OCI-LY1 (cell line): ENCODE measurements around the gene INHBC.

Source experiments
- H2AFZ ChIP-seq: fragments of 200-600 bp; sonication (generic), shearing (Covaris generic); 2 replicates; pipeline ENCODE4 v1.6.0; 2014; ENCODE audit warnings: antibody characterized with exemption, mild to moderate bottlenecking, low read length
- H3F3A ChIP-seq: fragments of 200-600 bp; sonication (generic), shearing (Covaris generic); 2 replicates; pipeline ENCODE4 v1.6.0; 2014; ENCODE audit warnings: mild to moderate bottlenecking, antibody characterized with exemption, low read length, moderate library complexity; ENCODE audit not compliant: insufficient read depth
- H3K27ac ChIP-seq: fragments of 200-600 bp; sonication (generic); 2 replicates; pipeline ENCODE4 v1.5.1; 2014; ENCODE audit warnings: low read length, mixed run types, mild to moderate bottlenecking, low read depth; ENCODE audit not compliant: poor library complexity, severe bottlenecking
- H3K27me3 ChIP-seq: fragments of 200-600 bp; sonication (generic); 2 replicates; pipeline ENCODE4 v1.6.0; 2014; ENCODE audit warnings: antibody characterized with exemption, mild to moderate bottlenecking, low read length, moderate library complexity; ENCODE audit not compliant: insufficient read depth
- H3K36me3 ChIP-seq: fragments of 200-600 bp; sonication (generic); 2 replicates; pipeline ENCODE4 v1.6.1; 2014; ENCODE audit warnings: mild to moderate bottlenecking, antibody characterized with exemption, low read length, moderate library complexity, mixed read lengths; ENCODE audit not compliant: insufficient read depth
- H3K4me1 ChIP-seq: fragments of 200-600 bp; sonication (generic); 2 replicates; pipeline ENCODE4 v1.5.1; 2014; ENCODE audit warnings: mild to moderate bottlenecking, low read length, moderate library complexity; ENCODE audit not compliant: insufficient read depth, severe bottlenecking
- H3K4me2 ChIP-seq: fragments of 200-600 bp; sonication (generic), shearing (Covaris generic); 2 replicates; pipeline ENCODE4 v1.6.1; 2014; ENCODE audit warnings: low read length
- H3K4me3 ChIP-seq: fragments of 200-600 bp; sonication (generic); 2 replicates; pipeline ENCODE4 v1.5.1; 2014; ENCODE audit warnings: low read length, low read depth, mild to moderate bottlenecking, mixed read lengths; ENCODE audit not compliant: poor library complexity, severe bottlenecking
- H3K79me2 ChIP-seq: fragments of 200-600 bp; shearing (Covaris generic); 2 replicates; pipeline ENCODE4 v1.6.1; 2016; ENCODE audit warnings: mixed run types, low read length, mixed read lengths; ENCODE audit not compliant: insufficient read depth
- H3K9ac ChIP-seq: fragments of 200-600 bp; sonication (generic), shearing (Covaris generic); 2 replicates; pipeline ENCODE4 v1.6.1; 2014; ENCODE audit warnings: mild to moderate bottlenecking, low read length, mixed read lengths
- H3K9me2 ChIP-seq: fragments of 200-600 bp; sonication (generic), shearing (Covaris generic); 2 replicates; pipeline ENCODE4 v1.6.1; 2014; ENCODE audit warnings: low read depth, mild to moderate bottlenecking, low read length, mixed read lengths
- H3K9me3 ChIP-seq: fragments of 200-600 bp; shearing (Covaris generic); 2 replicates; pipeline ENCODE4 v1.6.1; 2014; ENCODE audit warnings: low read length, mixed read lengths
- H4K20me1 ChIP-seq: fragments of 200-600 bp; sonication (generic), shearing (Covaris generic); 2 replicates; pipeline ENCODE4 v1.6.0; 2016; ENCODE audit warnings: mild to moderate bottlenecking, low read length; ENCODE audit not compliant: insufficient read depth
- CTCF ChIP-seq: fragments of 200-600 bp; sonication (generic), shearing (Covaris generic); IDR thresholded peaks from 2 replicates; pipeline ENCODE4 v1.5.1; 2017; ENCODE audit warnings: mild to moderate bottlenecking, antibody characterized with exemption, low read length, moderate library complexity, mixed read lengths
- EZH2 ChIP-seq: fragments of 200-600 bp; sonication (generic), shearing (Covaris generic); IDR thresholded peaks from 2 replicates; pipeline ENCODE4 v1.8.0; 2017; ENCODE audit warnings: borderline replicate concordance, mixed run types, mild to moderate bottlenecking, antibody characterized with exemption, low read length, moderate library complexity, mixed read lengths

INHBC gene

DNA sequence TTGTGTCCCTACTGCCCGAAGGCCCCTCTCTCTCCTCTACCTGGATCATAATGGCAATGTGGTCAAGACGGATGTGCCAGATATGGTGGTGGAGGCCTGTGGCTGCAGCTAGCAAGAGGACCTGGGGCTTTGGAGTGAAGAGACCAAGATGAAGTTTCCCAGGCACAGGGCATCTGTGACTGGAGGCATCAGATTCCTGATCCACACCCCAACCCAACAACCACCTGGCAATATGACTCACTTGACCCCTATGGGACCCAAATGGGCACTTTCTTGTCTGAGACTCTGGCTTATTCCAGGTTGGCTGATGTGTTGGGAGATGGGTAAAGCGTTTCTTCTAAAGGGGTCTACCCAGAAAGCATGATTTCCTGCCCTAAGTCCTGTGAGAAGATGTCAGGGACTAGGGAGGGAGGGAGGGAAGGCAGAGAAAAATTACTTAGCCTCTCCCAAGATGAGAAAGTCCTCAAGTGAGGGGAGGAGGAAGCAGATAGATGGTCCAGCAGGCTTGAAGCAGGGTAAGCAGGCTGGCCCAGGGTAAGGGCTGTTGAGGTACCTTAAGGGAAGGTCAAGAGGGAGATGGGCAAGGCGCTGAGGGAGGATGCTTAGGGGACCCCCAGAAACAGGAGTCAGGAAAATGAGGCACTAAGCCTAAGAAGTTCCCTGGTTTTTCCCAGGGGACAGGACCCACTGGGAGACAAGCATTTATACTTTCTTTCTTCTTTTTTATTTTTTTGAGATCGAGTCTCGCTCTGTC lies 22.3 kb downstream of the INHBC start:
- H3K4me3 ChIP-seq, result no peak overlapping the region
- H3K27ac ChIP-seq, result no peak overlapping the region
- peaks cover 34% of the 10 kb centered on the region for H3K4me1 ChIP-seq
- no peaks in the 10 kb centered on the region for H3K79me2 ChIP-seq
- H3K27me3 ChIP-seq, result no peaks in the 10 kb centered on the region
- no peaks in the 10 kb centered on the region for H3F3A ChIP-seq
- H3K4me2 ChIP-seq, result no peak overlapping the region
- H3K9ac ChIP-seq, result no peak overlapping the region
- no peaks in the 10 kb centered on the region for H3K9me3 ChIP-seq
- no peaks in the 10 kb centered on the region for H3K9me2 ChIP-seq
- no peaks in the 10 kb centered on the region for H4K20me1 ChIP-seq
- H3K36me3 ChIP-seq, result no peaks in the 10 kb centered on the region
- no peak for TF ChIP-seq CTCF
- TF ChIP-seq EZH2, result no peak
- H2AFZ ChIP-seq, result no peak overlapping the region

- Histone ChIP-seq H3K27me3 (no peaks in the 10 kb centered on the region), H3K79me2 (no peaks in the 10 kb centered on the region), H3K4me1 (peaks cover 36% of the 10 kb centered on the region), H3K4me2 (peak overlapping the region; percentile 92), H3K9ac (peak overlapping the region; percentile 64; the same call in 1 of the 2 replicates), H3K9me3 (no peaks in the 10 kb centered on the region), H3F3A (no peaks in the 10 kb centered on the region), H2AFZ (no peak overlapping the region), H3K36me3 (no peaks in the 10 kb centered on the region), H4K20me1 (no peaks in the 10 kb centered on the region), H3K27ac (peak overlapping the region; percentile 65), H3K4me3 (peak overlapping the region; percentile 67), H3K9me2 (no peaks in the 10 kb centered on the region)
- TF ChIP-seq EZH2 (no peak), CTCF (no peak)
These were observed 24.1 kb downstream of the INHBC start for GRCh38 chr12:57458665-57459054.

GRCh38 chr12:57459055-57459749 lies 24.6 kb downstream of the INHBC start:
- Histone ChIP-seq H3K4me3 (peak overlapping the region; percentile 67), H3K27me3 (no peaks in the 10 kb centered on the region), H2AFZ (peak overlapping the region; percentile 21; the same call in 1 of the 2 replicates), H3F3A (no peaks in the 10 kb centered on the region), H3K79me2 (no peaks in the 10 kb centered on the region), H4K20me1 (no peaks in the 10 kb centered on the region), H3K36me3 (no peaks in the 10 kb centered on the region), H3K27ac (peak overlapping the region; percentile 65), H3K9ac (peak overlapping the region; percentile 64), H3K4me2 (peak overlapping the region; percentile 92), H3K9me2 (no peaks in the 10 kb centered on the region), H3K9me3 (no peaks in the 10 kb centered on the region), H3K4me1 (peaks cover 36% of the 10 kb centered on the region)
- TF ChIP-seq CTCF (peak; percentile 97), EZH2 (no peak)
